GM18505 (cell line): ENCODE measurements around the gene TMTC1.
"Not testable (repeated sequence)": the region's sequence is repeated elsewhere in the genome, so short reads cannot be mapped to it uniquely, and the experiment has no call there.

Experiments used
- ATAC-seq: cut with Tn5 transposase; IDR thresholded peaks from one replicate; pipeline ENCODE4 v1.9.1; 2021; ENCODE audit not compliant: unreplicated experiment
- POLR2A ChIP-seq: IDR thresholded peaks from 4 replicates; pipeline ENCODE4 v1.6.1; 2011; ENCODE audit warnings: borderline replicate concordance; ENCODE audit not compliant: insufficient read depth, insufficient read length; ENCODE audit errors: extremely low read depth

TMTC1 gene

GRCh38 chr12:29559198-29559597, 224.5 kb downstream of the TMTC1 start:
- no peak for TF ChIP-seq POLR2A
- ATAC-seq: no peak

GRCh38 chr12:29556363-29556762, 227.4 kb downstream of the TMTC1 start:
- TF ChIP-seq POLR2A: no peak
- no peak for ATAC-seq

GRCh38 chr12:29555451-29555850, 228.3 kb downstream of the TMTC1 start:
- ATAC-seq: not testable (repeated sequence)

- TF ChIP-seq POLR2A: no peak
- no peak for ATAC-seq
Measured at GRCh38 chr12:29552994-29553748, 230.6 kb downstream of the TMTC1 start.

GRCh38 chr12:29552324-29552927, 231.3 kb downstream of the TMTC1 start:
- no peak for TF ChIP-seq POLR2A
- peak; percentile 92 for ATAC-seq

- TF ChIP-seq POLR2A: no peak
- no peak for ATAC-seq
Measured at GRCh38 chr12:29551812-29552211, 231.9 kb downstream of the TMTC1 start.

- no peak for TF ChIP-seq POLR2A
- ATAC-seq: no peak
Measured at GRCh38 chr12:29547864-29548263, 235.9 kb downstream of the TMTC1 start.

GRCh38 chr12:29547151-29547632, 236.6 kb downstream of the TMTC1 start:
- ATAC-seq: no peak
- no peak for TF ChIP-seq POLR2A

GRCh38 chr12:29546000-29546399, 237.7 kb downstream of the TMTC1 start:
- ATAC-seq: no peak
- TF ChIP-seq POLR2A: no peak

GRCh38 chr12:29545102-29545467, 238.7 kb downstream of the TMTC1 start:
- ATAC-seq: peak; percentile 83
- TF ChIP-seq POLR2A: no peak

GRCh38 chr12:29544428-29545101, 239.2 kb downstream of the TMTC1 start:
- TF ChIP-seq POLR2A: no peak

GRCh38 chr12:29543036-29543435, 240.7 kb downstream of the TMTC1 start:
- no peak for ATAC-seq

More at GRCh38 chr12:29544428-29545101, 239.2 kb downstream of the TMTC1 start:
- peak; percentile 30 for ATAC-seq

GRCh38 chr12:29537298-29537697, 246.4 kb downstream of the TMTC1 start:
- TF ChIP-seq POLR2A: no peak
- no peak for ATAC-seq

More at GRCh38 chr12:29543036-29543435, 240.7 kb downstream of the TMTC1 start:
- no peak for TF ChIP-seq POLR2A

GRCh38 chr12:29534935-29535334, 248.8 kb downstream of the TMTC1 start:
- no peak for ATAC-seq
- no peak for TF ChIP-seq POLR2A
